MM.1S (cell line): ENCODE measurements around the gene PAPSS2.

Experiments
- CTCF ChIP-seq: fragments of 300-600 bp; sonication (generic); IDR thresholded peaks from 2 replicates; pipeline ENCODE4 v1.5.1; 2016; ENCODE audit warnings: antibody characterized with exemption, low read length, mixed read lengths
- EZH2 ChIP-seq: fragments of 300-600 bp; sonication (generic); optimal IDR thresholded peaks from 2 replicates; pipeline ENCODE3; 2017; ENCODE audit warnings: low read depth, mild to moderate bottlenecking, antibody characterized with exemption, low read length, mixed read lengths
- EZH2phosphoT487 ChIP-seq: fragments of 300-600 bp; sonication (generic); IDR thresholded peaks from 2 replicates; pipeline ENCODE4 v1.6.1; 2018; ENCODE audit warnings: antibody characterized with exemption, low read length

GRCh38 chr10:87646935-87647334, 12.7 kb upstream of the PAPSS2 start:
- TF ChIP-seq CTCF (no peak), EZH2 (no peak), EZH2phosphoT487 (no peak)
